NOMO-1 (cell line): ENCODE measurements around the gene SPATA13.

Experiments used
- DNase-seq, 2 experiments: peaks; one replicate each; lab custom pipeline; 2025; ENCODE audit not compliant: unreplicated experiment in 2 of 2; lab: John Stamatoyannopoulos, UW

SPATA13 gene

DNA sequence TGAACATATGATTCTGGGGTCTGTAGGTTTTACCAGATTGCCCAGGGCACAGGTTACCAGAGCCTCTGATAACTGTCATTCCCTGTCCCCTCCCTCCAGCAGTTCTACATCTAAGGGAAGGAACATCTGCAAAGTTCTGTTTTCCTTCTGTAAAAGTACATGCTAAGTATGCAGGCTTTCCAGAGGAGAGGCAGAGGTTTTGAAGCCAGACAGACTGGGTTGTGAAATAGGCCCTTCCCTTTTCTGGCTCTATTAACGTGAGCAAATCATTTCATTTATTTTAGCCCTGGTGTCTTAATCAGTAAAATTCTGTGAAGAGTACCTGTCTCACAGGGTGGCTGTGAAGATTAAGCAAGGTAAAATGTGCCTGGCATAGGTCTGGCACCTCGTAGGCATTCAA is 82.8 kb downstream of the SPATA13 start:
- peak; percentile 78 to 84 for DNase-seq

DNA sequence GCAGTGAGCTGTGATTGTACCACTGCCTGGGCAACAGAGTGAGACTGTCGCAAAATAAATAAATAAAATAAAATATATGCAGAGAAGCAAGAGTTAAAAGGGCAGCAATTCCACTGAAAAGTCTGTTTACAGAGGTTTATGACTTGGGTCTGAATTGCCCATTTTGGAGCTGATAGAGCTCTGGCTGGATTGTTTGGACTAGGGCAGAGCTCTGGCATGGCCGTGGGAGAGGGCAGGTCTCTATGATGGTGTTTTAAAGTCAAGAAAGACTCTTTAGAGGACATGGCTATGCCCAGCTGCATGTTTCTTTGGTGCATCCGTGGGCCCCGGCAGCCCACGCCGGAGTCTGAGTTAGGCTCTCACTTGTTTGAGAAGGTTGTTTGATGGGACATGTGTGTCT is 84.3 kb downstream of the SPATA13 start:
- DNase-seq, result no peak

- DNase-seq, result no peak
Observed at GRCh38 chr13:24247016-24247415, 86.5 kb downstream of the SPATA13 start.

GRCh38 chr13:24249624-24250023 is 89.1 kb downstream of the SPATA13 start:
- peak; percentile 9 to 18 for DNase-seq

DNA sequence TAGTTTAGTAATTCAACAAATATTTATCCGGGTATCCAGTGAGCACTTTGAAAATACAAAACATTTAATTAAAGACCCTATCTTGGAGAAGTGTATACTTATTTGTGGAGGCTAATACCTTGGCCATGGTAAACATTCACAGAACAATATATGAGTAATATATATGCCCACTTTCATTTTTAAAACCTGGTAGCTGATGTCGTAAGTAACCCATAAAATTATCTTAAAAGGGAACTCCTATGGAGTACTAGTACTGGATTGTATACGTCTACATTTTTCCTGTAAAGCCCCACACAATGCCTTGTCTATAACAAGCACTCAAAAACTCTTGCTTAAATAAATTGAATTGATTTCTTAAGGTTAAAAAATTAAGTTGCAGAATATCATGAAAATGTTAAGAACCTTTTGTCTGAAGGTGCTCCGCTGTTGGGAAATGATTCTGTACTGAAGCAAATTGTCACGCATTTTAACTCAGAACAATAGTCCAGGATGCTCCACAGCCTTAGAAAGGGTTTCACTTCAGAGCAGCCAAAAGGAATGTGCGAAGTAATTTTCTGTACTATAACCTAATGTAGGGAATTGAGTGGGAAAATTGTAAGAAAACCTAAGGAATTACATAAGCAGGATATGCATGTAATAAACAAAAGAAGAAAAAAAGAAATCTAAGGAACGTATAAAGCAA is 90.0 kb downstream of the SPATA13 start:
- peak; percentile 36 to 80 for DNase-seq

GRCh38 chr13:24251525-24251924 is 91.0 kb downstream of the SPATA13 start:
- no peak for DNase-seq

DNA sequence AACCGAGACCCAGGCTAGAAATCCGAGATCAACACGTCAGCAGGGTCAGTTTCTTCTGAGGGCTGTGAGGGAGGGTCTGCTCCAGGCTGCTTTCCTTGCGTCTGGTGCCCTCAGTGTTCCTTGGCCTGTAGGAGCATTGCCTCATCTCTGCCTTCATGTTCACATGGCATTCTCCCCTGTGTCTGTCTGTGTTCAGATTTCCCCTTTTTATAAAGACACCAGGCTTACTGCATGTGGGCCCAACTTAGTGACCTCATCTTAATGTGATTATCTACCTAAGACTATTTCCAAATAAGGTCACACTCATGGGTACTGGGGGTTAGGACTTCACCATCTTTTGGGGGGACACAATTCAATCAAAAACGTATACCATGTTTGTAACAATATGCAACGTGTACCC is 91.6 kb downstream of the SPATA13 start:
- DNase-seq, result no peak

GRCh38 chr13:24253520-24254145 is 93.1 kb downstream of the SPATA13 start:
- peak; percentile 84 to 96 for DNase-seq

- DNase-seq, result peak; percentile 96
Observed at GRCh38 chr13:24254146-24254841, 93.8 kb downstream of the SPATA13 start.

DNA sequence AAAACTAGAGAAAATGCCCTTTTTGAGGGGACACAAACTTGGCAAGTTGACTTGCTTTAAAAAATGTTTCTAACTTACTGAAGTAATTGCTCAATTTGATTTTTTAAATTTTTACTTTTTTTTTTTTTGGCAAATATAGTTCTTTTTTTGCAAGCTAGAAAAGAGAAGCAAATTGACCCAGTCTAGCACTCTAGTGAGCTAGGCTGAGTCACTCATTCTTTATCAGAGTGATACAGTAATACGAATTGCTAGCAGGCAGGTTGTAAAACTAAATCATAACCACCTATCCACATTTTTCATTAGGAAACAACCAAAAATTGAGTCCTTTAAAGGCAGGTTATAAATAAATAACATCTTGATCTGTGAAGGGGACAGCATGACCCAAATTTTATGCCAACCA is 97.0 kb downstream of the SPATA13 start:
- no peak for DNase-seq

GRCh38 chr13:24261566-24261965 is 101.0 kb downstream of the SPATA13 start:
- no peak for DNase-seq

DNA sequence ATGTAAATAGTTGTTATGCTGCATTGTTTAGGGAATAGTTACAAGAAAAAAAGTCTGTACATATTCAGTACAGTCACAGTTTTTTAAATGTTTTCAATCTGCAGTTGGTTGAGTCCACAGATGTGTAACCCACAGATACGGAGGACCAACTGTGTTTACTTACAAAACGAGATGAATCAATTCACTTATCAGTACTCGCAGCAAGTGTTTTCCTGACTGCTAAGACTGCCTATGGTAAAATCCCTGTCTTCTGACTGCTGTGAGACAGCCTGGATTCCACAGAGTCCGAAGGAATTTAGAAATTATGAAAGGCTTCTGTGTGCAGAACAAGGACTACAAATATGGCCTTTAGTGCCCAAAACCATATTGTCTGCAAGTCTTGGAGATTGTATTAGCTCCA is 103.1 kb downstream of the SPATA13 start:
- DNase-seq, result no peak

DNA sequence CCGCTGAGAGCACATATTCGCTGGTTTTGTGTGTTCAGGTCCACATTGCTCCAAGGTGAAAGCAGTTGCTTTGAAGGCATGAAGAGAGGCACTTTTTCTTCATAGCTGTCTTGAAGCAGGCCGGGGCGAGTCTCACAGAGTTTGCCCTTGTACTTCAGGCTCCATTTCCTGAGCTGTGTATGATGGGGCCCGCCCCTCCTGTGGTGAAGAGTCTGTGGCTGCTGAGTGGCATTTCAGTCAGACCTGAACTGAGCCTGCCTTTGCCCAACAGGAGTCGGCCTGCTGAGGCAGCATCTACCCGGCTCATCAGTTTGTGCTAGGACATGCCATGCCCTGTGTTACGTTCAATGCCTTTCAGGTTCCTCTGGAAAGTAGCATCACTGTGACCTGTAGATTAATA is 104.5 kb downstream of the SPATA13 start:
- DNase-seq, result no peak

GRCh38 chr13:24265453-24265852 is 104.9 kb downstream of the SPATA13 start:
- DNase-seq, result no peak

DNA sequence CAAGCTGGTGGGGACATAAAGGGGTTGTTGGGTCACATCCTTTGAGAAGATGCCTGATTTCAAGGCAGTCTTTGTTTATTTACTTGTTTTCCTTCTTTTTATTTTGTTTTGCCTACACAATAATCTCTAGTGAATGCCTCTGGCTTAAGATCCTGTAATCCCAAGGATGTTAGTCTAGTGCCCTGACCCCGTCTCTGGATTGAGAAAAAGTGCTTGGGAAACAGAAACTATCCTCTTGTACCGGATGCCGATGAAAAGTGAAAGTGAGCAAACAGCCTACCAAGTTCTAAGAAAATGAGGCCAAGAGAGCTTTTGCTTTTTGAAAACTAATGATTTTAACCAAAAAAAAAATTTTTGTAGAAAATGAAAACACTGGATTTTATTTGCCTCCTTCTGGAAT is 106.8 kb downstream of the SPATA13 start:
- DNase-seq, result peak in 1 of 2 experiments; percentile 10

GRCh38 chr13:24267801-24268200 is 107.3 kb downstream of the SPATA13 start:
- DNase-seq, result no peak

- DNase-seq, result no peak
Observed at GRCh38 chr13:24269821-24270220, 109.3 kb downstream of the SPATA13 start.

DNA sequence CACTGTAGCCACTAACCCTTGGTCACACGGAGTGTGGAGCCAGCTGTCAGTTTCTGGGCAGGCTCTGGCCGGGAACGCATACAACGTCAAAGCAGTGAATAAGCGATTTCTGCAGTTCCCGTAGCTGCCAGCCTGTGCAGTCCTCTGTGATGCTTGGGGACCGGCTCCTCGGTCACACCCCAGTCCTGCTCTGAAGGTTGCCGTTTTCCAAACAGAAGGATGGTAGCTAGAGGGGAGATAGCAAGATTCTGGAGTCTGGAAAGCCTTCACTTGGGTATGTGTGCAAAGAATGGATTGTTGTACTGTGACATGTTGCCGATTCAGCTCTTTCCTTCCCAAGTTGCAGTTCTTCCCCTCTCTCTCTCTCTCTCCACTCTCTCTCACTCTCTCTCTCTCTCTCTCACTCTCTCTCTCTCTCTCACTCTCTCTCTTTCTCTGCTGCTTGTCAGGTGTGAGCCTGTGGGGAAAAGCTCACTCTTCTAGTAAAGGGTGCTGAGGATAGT is 110.2 kb downstream of the SPATA13 start:
- DNase-seq, result peak; percentile 67 to 82

- DNase-seq, result no peak
Observed at GRCh38 chr13:24271231-24271600, 110.7 kb downstream of the SPATA13 start.

DNA sequence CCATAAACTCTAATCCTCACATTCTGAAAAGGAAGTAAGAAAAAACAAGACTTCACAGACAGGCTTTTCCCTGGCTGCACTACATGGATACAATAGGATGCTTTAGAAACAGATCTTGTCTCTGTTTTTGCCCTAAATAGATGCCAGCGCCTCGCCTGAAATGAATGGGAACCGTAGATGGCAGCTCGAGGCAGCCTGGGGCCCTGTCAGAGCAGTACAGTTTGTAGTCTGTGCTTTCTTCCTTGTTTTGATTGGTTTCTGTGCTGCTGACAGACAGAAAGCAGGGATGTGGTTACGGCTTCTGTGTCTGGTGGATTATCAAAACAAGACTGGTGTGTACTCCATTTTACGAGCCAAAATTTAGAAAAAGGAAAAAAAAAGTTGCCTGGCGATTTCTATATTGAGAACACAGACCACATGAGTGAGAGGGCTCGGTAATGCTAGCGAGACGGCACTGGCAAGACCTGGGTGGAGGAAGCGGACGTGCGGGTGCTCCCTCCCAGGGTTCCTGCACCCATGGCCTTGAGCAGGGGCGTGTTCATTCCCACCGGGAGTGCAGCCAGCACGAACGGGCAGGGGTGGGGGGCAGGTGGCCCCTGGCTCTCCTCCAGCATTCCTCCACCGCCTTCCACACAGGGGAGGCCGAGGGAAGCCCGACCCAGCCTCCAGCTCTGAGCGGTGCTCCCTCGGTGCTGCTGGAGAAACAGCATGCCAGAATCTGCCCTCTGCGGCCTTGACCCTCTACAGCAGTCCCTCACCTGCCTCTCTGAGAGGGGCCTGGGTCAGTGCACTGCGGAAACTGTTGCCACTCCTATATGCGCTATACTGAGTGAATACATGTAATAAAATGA is 111.3 kb downstream of the SPATA13 start:
- peak; percentile 72 to 76 for DNase-seq
